ENCODE results near the gene TANC1. TPM values are rescaled to one million over a fixed set of nuclear protein-coding genes. Genes with fewer than 3 reads are reported as not detected.

TANC1 gene
- total RNA-seq, 4 donors from 2014 or later: 27.1 to 57.4 (median 55.1) TPM

DNA sequence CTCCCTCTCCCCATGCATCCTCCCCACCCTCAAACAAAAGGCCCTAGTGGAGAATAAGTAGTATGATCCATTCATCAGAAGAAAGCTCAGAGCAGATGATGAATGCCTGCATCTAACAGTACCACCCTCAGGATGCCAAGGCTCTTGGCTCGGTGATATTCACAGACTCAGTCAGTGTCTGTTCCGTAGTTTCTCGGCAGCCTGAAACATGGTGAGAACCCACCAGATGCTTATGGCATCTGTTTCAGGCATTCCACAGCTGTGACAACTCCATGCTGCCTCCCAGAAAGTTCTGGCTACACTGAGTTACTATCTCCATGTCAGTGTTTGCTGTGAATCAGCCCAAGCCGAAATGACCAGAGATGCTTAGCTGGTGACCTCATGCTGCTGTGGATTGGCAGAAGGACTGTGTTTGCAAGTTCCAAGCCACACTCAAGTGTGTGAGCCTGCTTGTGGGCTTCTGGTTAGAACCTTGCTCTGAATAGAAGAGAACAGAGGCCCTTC lies 234.2 kb downstream of the TANC1 start:
- peak overlapping the region in 2 of 4 donors; percentile 6 to 45 for H3K27ac ChIP-seq
- no peaks in the 10 kb centered on the region for H3K9me3 ChIP-seq
- H3K4me3 ChIP-seq: no peak overlapping the region
- H3K27me3 ChIP-seq: no peaks in the 10 kb centered on the region
- H3K36me3 ChIP-seq: peaks cover 0 to 38% (median 0%) of the 10 kb centered on the region in 3 donors
- peak in 1 of 3 donors; percentile 58 for DNase-seq
- TF ChIP-seq POLR2A (IDR thresholded peaks at IDR 0.05): no peak
- TF ChIP-seq, protein P1, sequence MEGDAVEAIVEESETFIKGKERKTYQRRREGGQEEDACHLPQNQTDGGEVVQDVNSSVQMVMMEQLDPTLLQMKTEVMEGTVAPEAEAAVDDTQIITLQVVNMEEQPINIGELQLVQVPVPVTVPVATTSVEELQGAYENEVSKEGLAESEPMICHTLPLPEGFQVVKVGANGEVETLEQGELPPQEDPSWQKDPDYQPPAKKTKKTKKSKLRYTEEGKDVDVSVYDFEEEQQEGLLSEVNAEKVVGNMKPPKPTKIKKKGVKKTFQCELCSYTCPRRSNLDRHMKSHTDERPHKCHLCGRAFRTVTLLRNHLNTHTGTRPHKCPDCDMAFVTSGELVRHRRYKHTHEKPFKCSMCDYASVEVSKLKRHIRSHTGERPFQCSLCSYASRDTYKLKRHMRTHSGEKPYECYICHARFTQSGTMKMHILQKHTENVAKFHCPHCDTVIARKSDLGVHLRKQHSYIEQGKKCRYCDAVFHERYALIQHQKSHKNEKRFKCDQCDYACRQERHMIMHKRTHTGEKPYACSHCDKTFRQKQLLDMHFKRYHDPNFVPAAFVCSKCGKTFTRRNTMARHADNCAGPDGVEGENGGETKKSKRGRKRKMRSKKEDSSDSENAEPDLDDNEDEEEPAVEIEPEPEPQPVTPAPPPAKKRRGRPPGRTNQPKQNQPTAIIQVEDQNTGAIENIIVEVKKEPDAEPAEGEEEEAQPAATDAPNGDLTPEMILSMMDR (IDR thresholded peaks at IDR 0.05): no peak
- H3K4me1 ChIP-seq: peaks cover 0 to 12% (median 6%) of the 10 kb centered on the region in 4 donors

DNA sequence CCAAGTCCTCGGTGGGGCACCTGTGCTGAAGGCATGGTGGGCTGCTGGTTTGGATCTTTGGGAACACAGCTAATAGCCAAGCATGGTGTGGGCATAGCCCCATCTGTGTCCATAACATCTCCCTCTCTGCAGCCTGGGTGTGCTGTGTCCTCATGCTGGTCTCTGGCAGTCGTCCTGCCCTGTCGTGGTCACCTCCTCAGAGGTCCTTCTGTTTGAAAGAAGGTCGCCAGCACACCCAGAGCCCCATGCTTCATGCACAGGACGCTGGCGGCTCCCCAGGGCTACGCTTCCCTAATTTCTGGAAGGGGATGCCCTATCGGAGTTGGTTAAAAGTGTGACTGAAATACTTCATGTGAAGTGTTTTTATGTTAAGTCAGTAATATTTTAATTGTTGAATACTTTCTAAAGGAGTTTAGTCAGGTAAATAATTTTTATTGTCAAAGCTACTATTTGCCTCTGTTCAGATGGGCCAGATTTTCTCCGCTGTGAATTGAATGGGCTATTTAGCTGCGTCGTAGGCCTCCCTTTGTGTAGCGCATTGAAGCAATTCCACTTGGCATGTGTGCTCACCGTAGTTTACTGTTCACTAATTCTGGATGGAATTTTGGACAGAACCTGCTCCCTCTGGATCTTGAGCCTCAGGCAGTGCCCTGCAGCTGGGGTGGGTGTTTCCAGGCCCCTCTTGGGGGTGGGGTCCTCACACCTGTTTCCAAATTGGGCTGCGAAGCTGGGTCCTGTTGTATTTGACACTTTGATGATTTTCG lies 236.1 kb downstream of the TANC1 start:
- peaks cover 0 to 12% (median 6%) of the 10 kb centered on the region in 4 donors for H3K4me1 ChIP-seq
- no peak overlapping the region for H3K4me3 ChIP-seq
- H3K36me3 ChIP-seq: peaks cover 0 to 19% (median 0%) of the 10 kb centered on the region in 3 donors
- no peak for TF ChIP-seq POLR2A (IDR thresholded peaks at IDR 0.05)
- H3K9me3 ChIP-seq: no peaks in the 10 kb centered on the region
- no peak overlapping the region for H3K27ac ChIP-seq
- H3K27me3 ChIP-seq: no peaks in the 10 kb centered on the region
- DNase-seq: no peak

DNA sequence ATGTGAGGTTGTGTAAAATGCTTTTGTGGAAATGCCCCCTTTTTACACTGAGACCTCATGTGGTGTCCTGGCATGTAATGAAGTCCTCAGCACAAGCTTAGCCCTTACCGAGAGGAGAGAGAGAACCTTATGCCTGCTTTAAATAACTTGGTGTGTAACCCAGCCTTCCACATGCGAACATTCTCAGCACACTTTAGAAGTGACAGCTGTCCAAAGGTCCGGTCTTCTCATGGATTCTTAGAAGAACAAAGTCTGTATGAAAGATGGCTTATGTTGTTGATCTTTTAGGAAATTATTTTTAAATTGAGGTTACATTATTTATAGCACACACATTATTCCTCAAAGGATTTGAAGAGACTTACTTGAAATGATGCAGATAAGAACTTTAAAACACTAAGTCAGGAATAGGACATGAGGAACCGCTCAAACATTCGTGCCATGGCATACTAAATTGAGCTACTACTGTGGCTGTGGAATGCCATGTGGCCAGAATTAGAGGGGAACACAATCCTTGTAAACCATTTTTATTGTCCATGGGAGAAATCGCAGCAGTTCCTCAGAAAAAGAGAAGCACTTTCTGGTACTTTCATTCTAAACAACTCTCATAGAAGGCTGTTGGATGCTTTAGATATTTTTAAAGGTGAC lies 238.4 kb downstream of the TANC1 start:
- H3K4me3 ChIP-seq: no peak overlapping the region
- DNase-seq: no peak
- H3K4me1 ChIP-seq: peaks cover 0 to 6% (median 1%) of the 10 kb centered on the region in 4 donors
- H3K9me3 ChIP-seq: no peaks in the 10 kb centered on the region
- H3K27ac ChIP-seq: no peak overlapping the region
- H3K36me3 ChIP-seq: peaks cover 0 to 16% (median 0%) of the 10 kb centered on the region in 3 donors
- no peaks in the 10 kb centered on the region for H3K27me3 ChIP-seq
- no peak for TF ChIP-seq POLR2A (IDR thresholded peaks at IDR 0.05)
- TF ChIP-seq, protein P1 (IDR thresholded peaks at IDR 0.05): no peak

DNA sequence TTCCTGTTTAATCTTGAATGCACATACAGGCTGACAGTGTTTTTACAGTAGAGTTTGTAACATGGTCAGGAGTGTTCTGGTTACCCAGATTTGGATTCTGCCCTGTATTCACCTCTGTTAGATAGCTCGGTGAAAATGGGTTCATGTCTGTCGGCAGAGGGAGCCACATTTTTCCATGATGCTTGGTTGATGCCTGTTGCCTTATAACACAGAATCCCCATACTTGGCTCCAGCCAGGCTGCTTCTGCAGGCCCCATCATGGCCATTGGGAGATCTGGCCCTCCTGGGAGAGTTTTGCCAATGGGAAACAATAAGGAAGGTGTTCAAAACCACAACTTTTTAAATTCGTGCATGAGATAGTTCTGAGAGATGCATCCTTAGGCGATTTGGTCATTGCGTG lies 240.0 kb downstream of the TANC1 start:
- Histone ChIP-seq H3K4me3 (no peak overlapping the region), H3K27me3 (no peaks in the 10 kb centered on the region), H3K4me1 (no peaks in the 10 kb centered on the region), H3K27ac (no peak overlapping the region), H3K36me3 (peaks cover 0 to 16% (median 0%) of the 10 kb centered on the region in 3 donors), H3K9me3 (no peaks in the 10 kb centered on the region)
- DNase-seq: no peak
- TF ChIP-seq POLR2A (IDR thresholded peaks at IDR 0.05): no peak
- TF ChIP-seq, protein P1 (IDR thresholded peaks at IDR 0.05): no peak

DNA sequence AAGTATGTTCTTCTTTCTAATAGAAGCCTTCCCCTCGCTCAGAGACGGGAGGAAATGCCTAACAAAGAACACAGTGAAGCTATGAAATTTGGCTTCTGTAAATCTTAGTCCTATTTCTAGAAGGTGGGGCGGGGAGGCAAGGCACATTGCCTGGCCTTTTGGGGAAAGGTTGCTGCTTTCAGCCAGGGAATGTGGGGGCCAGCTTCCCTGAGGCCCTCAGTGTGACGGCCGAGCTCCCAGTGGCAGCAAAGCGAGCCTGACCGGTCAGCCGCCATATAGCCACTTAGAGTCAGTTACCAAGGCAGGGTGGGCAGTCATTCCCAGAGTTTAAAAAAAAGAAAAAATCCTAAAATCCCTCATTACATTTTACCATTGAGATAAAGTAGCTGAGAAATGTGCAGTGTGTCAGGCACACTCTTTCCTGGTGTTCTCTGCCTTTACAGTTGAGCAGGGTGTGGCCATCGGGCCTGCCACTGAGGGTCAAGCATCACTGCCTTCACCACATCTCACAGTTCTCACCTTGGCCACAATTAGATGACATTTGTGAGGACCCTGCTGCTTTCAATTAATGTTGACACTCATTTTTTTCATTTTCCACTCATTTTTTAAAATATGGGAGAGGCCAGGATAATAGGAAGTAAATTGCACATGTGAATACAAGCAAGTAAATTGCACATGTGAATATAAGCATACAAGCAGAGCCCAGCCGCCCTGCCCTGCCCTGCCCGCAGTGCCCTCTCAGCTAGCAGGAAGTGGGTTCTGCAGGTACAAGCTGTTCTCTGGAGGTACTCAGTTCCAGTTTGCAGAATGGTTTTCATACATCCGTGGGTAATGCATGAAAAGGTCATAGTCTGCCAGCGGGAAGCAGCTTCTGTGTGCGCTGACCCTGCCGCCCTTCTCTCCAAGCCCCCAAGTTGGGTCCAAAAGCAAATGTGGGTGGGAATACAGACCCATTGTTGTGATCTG lies 241.2 kb downstream of the TANC1 start:
- peak overlapping the region in 1 of 4 donors; percentile 53 for H3K27ac ChIP-seq
- no peaks in the 10 kb centered on the region for H3K9me3 ChIP-seq
- H3K36me3 ChIP-seq: peaks cover 0 to 21% (median 0%) of the 10 kb centered on the region in 3 donors
- H3K27me3 ChIP-seq: no peaks in the 10 kb centered on the region
- TF ChIP-seq POLR2A (IDR thresholded peaks at IDR 0.05): no peak
- TF ChIP-seq, protein P1 (IDR thresholded peaks at IDR 0.05): no peak
- H3K4me1 ChIP-seq: no peaks in the 10 kb centered on the region
- H3K4me3 ChIP-seq: no peak overlapping the region
- peak in 2 of 3 donors; percentile 80 to 90 for DNase-seq
